HG02885 (cell line): ENCODE results near the gene UFD1.

Source experiments
- ATAC-seq: cut with Tn5 transposase; IDR thresholded peaks from one replicate; pipeline ENCODE4 v1.9.1; 2021; ENCODE audit warnings: mild to moderate bottlenecking; ENCODE audit not compliant: unreplicated experiment, poor library complexity

The UFD1 gene

DNA sequence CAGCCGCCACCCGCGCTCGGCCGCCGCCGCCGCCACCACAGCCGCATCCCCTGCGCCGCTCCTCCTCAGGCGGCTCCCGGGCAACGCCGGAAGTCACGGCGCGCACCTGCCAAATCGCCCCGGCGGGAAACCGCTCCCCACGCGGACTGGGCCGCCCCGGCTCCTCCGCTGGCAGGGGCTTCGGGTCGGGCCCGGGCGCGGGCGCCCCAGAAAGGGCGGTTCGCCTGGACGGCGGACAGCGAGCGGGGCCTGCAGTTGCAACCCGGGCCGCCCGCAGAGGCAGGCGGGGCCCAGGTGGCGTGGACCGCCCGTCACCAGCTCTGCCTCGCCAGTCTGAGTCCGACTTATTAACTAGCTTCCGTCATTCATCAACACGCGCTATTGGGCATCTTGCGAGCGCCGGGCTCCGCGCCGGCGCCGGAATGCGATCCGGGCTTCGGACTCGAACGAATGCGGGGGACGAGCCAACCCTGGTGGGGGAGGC lies 47.3 kb downstream of the UFD1 start, which contains the start of gene HIRA:
Gene HIRA, minus strand, starts transcription at position 85 of the 484 bp plus-strand sequence. CDS start 257 bp downstream, outside the sequence.
- peak; percentile 47 for ATAC-seq

DNA sequence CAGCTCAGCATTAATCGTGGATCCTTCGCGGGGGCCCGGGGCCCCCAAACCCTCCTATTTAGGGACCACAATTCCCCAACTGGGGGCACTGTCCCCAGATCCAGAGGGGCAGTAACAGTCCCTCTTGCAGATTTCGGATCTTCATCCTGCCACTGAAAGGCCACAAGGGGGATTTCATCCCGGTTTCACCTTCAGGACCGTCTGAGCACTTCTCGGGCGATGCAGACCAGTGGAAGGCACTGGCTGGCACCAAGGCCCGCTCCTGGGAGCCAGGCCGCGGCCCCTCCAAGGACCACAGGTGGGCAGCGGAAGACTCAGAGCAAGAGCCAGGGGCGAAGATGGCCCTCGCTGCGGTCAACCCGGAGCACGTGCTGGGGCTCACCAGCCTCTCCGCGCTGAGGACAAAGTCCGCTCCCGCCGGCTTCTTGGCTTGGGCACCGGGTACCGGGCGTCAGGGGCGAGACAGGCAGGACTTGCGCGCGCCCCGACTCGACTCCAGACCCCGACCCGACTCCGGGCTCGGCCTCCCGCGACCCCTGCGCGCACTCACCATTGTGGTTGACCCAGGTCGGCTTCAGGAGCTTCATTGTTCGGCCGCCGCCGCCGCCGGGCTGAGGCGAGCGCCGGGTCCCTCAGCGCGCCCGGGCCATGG lies 48.0 kb downstream of the UFD1 start:
- peak; percentile 7 for ATAC-seq

DNA sequence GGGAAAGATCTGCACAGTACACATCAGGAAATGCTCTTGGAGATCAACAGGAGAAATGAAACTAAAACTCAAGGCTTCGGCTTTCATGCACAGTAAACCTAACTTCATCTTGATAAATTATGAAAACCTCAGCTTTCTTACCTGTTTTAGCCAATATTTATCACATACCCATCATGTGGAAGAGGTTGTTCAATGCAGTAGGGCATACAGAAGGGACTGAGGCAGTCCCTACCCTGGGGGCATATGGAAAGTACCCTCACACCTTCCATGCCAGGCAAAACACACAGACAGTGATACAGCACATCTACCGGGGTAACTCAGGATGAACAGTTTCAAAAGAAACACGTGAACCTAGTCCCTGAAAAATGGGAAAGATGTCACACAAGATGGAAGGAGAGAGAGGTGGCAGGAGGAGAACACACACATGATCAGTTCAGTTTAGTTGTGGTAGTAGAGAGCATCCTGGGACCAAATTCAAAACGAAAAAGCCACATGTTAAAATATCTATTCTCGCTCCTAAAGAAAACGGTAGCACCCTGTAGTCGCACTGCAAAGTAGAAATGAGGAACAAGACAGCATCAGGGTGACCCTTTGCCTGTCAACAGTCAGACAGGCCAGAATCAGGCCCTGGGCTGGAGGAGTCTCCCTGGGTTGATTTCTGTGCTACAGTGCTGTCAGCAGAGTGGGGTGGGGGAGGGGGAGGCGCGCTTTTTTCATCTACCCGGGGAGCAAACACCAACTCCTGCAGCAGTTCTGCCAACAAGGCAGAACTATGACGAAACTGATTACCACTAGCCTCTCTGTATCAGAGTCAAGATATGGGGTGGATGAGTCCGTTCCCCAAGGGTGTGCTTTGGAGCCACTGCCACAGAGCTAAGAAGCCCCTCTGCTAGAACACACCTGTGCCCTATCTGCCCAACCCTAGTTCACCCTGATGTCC lies 48.8 kb downstream of the UFD1 start:
- no peak for ATAC-seq

DNA sequence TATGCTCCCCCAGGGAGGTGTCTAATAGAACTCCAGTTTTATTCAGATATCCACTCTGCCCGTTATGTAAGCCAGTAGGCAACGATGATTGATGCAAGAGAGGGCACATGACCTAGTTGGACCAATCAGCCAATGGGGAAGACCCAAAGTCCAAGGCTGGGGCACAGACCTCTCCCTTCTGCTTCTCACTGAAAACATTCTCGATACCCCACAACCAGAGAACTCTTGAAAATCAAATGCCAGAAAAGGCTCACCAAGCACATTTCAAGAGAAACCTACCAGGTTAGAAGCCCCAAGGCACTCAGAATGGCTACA lies 54.9 kb downstream of the UFD1 start:
- ATAC-seq: no peak

DNA sequence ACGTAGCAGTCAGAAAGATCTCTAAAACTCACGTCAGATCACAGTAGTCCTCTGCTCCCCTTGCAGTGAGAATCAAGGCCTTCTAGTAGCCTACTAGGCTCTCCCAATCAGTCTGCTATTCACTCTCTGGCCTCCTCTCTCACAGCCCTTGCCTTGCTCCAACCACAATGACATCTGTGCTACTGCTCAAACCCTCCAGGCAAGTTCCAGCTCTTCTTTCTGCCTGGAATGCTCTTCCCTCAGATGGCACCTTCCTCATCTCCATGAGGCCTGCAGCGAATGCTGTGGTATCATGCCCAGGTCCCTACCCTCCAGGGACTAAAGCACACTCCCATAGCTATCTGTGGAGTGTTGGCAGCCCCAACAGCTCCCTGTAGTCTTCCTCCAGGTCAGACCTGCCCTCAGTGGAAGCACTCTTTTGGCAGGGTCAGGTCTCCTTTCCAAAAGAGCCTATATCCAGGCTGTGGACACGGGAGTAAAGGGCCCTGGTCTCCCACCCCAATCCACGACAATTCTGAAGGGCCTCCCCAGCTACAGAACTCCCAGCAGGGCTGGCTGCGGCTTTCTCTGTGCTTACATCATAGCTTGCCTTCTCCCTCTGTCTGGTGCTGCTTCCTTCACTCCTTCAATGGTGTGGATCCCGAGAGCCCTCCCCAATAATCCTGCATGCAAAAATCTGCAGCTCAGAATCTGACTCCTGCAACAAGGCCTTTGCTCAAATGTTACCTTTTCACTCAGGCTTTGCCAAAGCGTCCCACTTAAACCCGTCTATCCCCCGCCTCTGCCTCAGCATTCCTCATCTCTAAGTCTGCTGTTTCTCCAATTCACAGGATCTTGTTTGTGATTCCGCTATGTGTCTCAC lies 56.3 kb downstream of the UFD1 start:
- ATAC-seq: no peak

DNA sequence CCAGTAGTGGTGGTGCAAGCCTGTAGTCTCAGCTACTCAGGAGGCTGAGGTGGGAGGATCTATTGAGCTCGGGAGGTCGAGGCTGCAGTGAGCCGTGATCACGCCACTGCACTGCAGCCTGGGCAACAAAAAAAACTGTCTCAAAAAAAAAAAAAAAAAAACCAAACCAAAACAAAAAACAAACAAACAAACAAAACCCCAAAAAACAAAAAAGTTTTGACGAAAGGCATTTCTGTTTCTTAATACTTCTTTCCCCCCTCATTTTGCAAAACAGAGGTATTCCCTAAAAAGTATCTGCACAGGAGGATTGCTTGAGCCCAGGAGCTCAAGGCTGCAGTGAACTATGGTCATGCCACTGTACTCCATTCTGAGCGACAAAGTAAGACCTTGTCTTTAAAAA lies 58.7 kb downstream of the UFD1 start:
- no peak for ATAC-seq

DNA sequence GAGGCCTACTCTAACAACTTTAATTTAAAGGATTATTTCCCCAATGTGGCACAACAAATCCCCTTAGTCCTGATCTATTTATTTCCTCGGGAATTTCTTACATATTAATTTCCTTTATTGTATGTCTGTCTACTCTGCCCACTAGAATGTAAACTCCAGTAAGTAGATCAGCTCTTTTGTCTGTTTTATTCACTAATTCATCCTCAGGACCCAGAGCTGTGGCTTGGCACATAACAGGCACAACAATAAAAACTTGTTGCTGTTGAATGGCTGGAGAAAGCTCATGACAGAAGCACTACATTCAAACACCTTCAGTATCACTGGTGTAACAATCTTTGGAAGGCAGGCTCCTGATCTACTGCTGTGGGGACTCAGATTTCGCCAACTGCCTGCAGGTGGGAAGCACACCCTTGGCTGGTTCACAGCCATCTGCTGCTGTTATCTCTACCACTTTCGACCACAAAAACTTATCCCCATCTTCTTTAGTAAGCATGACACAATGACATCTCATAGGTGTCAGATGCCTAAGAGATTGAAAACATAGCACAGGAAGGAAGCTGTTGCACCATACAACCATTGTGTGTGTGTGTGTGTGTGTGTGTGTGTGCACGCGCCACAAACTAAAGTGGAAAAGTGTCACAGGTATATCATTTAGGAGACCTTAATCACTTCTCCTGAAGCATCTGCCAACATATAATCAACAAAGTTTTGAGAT lies 59.4 kb downstream of the UFD1 start:
- no peak for ATAC-seq

DNA sequence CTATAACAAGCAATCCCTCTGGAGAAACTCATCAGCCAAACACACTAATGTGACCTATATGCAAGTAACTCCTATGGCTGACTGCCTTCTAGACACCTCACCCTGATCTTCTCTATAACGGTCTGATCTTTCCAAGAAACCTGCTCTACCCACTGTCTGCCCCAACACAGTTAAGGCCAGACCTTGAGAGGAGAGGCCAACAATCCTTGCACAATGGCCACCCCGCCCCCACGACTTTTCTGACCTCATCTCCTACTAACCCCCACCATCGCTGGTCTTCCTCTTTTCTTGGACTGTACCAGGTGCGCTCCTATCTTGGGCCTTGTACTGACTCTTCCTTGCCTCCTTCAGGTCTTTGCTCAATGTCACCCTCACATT lies 59.9 kb downstream of the UFD1 start:
- no peak for ATAC-seq

DNA sequence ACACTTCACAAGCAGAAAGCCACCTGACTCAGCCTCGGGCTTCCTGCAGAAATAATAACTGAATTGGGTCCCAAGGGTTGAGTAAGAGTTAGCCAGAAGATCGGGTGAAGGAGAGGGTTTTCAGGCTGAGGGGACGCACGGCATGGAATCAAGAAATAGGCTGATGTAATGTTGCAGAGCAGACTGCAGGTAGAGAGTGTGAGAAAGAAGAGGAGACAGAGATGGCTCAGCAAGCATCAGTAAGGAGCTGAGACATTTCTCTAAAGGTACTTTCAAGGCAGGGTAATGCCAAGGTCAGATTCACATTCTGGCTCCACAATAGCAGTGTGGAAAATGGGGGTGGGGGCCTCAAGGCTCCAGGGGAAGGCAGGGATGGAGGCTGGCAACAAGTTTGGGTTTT lies 66.1 kb downstream of the UFD1 start:
- no peak for ATAC-seq

DNA sequence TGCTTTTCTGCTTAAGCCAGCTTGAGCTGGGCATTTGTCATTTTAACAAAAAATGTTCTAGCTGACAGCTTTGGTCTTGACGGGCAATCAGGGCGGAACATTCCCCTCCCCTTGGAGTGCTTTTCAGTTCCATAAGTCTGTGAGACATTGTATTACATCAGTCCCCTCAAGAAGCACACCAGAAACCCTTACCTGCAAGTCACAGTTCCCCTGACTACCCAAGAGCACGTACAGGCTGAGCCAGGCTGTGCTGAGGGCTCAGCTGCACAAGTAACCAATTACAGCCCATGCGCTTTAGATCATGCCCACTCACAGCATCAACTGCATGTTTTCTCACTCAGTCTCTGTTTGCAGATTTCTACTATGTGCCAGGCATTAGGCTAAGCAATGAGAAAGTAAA lies 66.5 kb downstream of the UFD1 start:
- no peak for ATAC-seq

DNA sequence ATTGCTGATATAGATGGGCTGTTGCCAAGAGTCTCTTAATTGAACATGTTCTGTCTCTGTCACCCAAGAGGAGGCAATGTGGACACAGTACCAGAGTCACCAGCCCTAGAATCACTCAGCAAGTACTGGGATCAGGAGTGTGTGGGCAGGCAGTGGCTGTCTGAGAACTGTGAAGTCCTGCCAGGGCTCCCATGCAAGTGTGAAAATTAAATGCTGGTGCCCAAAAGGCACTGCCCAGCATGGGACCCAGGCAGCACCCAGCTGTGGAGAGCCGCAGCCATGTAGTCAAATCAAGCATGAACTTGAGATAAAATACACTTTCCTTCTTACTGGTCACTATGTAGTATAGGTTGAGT lies 67.3 kb downstream of the UFD1 start:
- no peak for ATAC-seq

DNA sequence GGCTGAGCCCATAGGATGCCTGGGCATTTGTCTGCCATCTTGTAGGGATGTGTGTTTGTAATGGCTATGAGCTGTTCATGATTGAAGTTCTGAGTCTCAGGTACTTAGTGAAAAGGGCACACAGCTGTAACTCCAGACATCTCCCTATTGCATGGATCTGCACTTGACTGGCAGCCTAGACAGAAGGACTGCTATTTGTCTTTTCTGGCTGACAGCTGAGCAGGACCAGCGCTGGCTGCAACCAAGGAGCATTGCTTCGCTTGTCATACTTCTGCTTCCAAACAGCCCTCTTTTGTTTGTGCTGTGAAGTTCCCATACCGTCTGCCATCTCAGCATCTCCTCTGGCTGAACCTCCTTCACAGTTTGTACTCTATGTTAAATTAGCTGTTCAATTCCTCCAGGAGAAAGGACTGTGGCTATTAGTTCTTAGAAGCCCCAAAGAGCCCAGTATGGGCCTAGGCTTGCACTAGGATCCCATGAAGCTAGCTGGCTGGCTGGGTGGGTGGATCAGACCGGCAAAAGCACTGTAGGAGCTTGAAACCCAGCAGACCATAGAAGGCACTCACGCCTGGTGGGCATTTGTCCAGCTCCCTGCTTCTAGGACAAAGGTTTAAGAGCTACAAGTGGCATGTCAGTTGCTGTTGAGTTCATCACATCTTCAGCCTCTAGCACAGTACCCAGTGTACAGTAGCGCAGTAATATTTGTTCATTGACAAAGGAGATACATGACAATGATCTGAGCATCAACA lies 67.9 kb downstream of the UFD1 start:
- no peak for ATAC-seq

DNA sequence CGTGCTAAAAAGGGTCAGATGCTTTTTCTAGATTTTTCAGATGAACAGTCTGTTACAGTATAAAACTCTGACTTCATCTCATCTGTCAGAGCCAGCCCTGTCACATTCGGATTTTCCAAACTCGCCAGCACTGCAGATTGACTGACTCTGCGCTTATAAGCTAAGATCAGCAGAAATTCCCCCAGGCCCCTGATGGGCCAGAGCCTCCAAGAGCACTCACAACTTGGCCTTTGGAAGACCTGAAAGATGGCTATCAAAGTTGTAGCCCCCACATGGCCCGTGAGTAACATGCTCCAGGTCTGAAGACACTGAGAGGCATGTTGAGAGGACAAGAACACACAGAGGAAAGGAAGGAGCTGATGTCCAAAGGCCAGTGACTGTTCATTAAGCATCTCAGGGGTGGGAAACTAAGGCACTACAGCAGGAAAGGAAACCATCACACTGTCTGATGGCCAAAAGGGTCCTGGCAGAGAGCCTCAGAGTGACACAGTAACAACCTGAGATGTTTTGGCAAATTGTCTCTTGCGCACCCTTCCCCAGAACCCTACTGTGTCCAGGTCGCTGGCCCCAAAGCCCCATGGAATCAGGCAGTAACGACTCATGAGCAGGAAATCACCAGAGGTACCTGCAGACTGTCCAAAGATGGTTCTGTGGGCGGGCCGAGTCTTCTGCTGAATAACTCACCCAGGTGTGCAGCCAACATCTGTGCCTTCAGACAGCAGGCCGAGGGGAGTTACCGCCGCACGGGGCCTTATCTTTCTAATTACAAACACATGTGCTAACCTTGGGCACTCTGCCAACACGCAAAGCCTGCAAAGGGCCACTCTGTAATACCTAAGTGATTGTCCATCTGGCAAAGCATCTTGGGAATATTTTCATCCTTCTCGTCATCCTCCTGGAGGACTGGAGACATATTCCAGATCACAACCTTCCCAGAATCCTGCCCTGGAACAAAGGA lies 71.1 kb downstream of the UFD1 start:
- ATAC-seq: no peak

DNA sequence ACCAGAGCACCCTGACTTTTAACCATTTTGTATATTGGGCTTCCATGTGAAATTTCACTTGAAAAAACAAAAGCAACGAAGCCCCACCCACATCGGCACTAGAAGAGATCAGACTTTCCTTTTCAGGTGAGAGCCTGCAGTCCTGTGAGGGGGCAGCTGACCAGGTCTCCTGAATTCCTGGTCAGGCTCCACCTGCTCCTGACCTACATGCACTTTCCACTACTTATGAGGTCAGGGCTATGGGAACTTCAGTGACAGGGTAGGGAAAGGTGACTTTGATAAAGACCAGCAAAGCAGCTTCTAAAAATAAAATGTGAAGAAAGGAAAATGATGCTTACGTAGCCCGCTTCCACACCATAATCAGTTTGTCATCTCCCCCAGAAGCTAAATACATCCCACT lies 72.1 kb downstream of the UFD1 start:
- no peak for ATAC-seq

DNA sequence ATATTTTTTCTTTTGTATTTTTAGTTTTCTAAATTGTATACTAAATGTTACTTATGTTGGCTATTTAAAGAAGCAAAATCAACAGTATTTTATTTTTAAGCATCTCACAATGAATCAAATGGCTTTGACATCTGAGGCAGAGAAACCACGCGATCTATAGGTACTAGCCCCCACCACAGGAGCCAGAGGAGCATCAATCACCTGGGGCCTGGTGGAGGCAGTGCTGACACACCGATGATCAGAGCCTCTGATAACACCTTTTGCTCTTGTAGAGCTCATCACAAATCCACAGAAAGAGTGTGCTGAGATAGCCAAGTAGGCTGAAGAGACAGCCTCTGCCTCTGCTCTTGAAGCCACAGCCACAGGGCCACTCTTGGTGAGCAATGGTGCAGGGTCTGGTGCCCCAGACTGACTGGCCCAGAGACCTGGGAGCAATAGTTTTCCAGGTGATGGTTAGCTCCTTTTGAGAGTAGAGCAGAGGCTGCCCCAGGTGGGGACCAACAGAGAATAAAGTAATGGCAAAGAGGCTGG lies 72.6 kb downstream of the UFD1 start:
- no peak for ATAC-seq

DNA sequence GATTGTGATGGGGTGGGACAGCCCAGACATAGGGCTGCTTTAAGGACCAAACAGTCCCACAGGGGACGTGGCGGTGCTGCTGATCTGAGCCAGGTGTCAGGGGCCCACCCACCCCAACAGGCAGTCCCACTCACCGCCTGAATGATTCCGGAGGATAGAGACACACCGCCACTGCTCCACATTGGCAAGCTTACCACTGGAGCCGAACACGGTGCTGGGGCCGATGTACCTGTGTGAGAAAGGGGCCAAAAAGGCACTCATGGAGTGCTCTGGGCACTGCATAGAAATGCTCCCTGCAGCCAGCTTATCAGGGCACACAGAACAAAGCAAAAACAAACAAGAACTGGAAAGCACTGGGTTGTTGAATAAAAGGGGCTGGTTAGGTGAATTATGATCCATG lies 73.3 kb downstream of the UFD1 start:
- no peak for ATAC-seq

DNA sequence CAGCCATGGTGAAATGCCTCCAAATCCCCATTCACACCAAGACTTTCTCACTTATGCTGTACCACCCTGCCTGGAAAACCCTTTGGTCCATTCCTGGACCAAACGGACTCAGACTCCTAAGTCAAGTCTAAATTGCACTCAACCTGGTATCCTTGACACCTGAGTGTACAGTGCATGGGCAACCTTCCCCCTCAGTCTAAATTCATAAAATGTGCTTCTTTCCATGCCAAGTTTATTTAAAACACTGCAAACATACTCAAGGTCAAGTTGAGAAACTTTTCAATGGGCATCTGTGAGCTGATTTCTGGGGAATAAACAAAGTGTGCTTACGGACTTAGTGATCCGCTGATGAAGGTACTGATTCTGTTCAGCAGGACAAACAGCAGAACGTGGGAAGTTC lies 73.9 kb downstream of the UFD1 start:
- no peak for ATAC-seq

DNA sequence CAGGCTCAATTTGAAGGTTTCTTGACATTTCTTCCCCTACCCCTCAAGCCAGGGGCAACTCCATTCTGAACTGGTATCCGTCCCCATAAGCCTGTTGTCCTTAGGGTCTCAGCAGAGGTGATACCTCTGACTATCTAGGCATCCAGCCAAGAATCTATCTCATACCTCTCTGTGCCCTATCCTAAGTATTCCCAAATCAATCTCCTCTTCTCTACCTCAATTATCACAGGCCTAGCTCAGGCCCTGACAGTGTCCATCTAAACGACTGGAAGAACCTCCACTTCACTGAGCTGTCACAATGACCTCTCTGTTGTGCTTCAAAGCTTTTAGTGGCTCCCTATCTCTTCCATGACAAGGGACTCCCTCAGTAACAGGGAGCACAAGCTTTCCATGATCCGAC lies 74.3 kb downstream of the UFD1 start:
- ATAC-seq: no peak
